NB4 (cell line): ENCODE measurements around the gene QRICH2.
A peak's percentile ranks its signal among the peaks of the same experiment; 100 is the strongest.

ENCODE experiments used
- DNase-seq: peaks from one replicate; pipeline ENCODE4 v3.0.0; 2010; ENCODE audit warnings: low read depth
- H3K4me3 ChIP-seq: one replicate; pipeline ENCODE4 v1.5.1; 2011; ENCODE audit warnings: mild to moderate bottlenecking, low read depth, low read length, moderate library complexity
- CTCF ChIP-seq: IDR thresholded peaks from one replicate; pipeline ENCODE4 v1.5.1; 2012; ENCODE audit warnings: low read depth, low read length
- MYC ChIP-seq: IDR thresholded peaks from 2 replicates; pipeline ENCODE4 v1.6.1; 2011; ENCODE audit warnings: low read depth, low read length
- POLR2A ChIP-seq: IDR thresholded peaks from 2 replicates; pipeline ENCODE4 v1.6.1; 2011; ENCODE audit warnings: mild to moderate bottlenecking; ENCODE audit not compliant: insufficient read length; ENCODE audit errors: extremely low read depth
- TF ChIP-seq, protein P1 (sequence below): IDR thresholded peaks from 2 replicates; pipeline ENCODE4 v1.6.1; 2011; ENCODE audit warnings: low read depth, low read length

QRICH2 gene

DNA sequence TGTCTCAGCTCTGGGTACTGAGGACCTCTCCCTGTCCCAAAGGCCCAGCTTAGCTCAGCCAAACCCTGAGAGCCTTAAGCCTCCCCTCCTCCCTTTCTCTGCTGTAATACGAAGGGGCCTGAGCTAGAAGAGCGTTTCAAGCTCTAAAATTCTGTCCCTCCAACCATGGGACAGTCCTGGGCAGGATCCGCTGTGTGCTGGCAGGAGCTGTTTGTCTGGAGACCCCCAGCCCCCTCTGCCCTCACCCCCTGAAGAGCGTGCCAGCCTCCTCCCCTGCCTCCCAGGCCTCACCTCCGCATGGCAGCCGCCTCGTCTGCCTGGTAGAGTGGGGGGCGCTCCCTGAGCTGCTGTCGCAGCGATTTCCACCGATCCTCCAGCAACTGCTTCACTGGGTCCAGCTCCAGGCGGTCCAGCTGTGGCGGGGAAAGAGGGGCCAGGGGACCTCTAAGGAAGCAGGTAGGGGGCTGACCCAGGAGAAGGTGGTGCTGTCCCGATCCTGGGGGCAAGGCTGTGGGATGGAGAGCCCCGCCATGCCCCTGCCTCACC lies 28.3 kb downstream of the QRICH2 start:
- no peak for DNase-seq
- TF ChIP-seq POLR2A (no peak), CTCF (no peak), MYC (no peak)
- TF ChIP-seq, protein P1, sequence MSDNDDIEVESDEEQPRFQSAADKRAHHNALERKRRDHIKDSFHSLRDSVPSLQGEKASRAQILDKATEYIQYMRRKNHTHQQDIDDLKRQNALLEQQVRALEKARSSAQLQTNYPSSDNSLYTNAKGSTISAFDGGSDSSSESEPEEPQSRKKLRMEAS, result no peak
- no peak overlapping the region for H3K4me3 ChIP-seq

DNA sequence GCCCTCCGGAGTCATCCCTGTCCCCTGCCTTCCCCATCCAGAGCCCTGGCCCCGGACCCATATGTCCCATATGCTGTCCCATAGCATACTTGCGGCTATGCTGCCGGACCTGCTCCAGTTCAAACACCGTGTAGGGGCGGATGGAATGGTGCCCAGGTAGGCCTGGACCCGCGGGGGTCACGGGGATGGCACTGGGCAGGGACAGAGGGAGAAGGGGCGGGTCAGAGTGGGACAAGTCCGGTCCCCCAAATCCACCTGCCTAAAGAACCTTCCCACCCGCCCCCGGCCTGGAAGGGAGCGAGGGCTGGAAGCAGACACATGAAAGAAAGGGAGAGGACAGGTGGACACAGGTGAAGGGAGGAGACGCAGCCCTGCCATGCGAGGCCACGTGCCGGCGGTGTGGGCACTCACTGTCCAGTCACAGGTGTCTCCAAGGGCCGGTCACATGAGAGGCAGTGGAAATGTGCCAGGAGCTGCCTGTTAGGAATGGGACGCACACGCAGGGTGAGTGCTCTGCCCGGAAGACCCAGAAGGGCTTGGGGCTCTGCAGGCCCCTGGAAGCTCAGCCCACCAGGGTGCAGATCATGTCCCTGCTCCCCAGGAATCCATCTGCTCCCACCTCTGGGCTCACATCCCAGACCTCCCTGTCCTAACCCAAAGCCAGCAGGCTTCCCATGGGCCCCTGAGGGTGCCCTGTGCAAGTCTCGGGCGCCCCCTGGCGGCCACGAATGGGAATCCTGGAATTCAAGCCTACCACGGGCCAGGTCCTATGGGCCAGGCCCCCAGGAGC lies 28.9 kb downstream of the QRICH2 start:
- DNase-seq, result peak; percentile 76
- H3K4me3 ChIP-seq, result no peak overlapping the region
- TF ChIP-seq, protein P1, result 0 out of 2 replicates have a peak, but pooled peaks have one; percentile 10
- no peak for TF ChIP-seq POLR2A
- peak; percentile 87 for TF ChIP-seq CTCF

DNA sequence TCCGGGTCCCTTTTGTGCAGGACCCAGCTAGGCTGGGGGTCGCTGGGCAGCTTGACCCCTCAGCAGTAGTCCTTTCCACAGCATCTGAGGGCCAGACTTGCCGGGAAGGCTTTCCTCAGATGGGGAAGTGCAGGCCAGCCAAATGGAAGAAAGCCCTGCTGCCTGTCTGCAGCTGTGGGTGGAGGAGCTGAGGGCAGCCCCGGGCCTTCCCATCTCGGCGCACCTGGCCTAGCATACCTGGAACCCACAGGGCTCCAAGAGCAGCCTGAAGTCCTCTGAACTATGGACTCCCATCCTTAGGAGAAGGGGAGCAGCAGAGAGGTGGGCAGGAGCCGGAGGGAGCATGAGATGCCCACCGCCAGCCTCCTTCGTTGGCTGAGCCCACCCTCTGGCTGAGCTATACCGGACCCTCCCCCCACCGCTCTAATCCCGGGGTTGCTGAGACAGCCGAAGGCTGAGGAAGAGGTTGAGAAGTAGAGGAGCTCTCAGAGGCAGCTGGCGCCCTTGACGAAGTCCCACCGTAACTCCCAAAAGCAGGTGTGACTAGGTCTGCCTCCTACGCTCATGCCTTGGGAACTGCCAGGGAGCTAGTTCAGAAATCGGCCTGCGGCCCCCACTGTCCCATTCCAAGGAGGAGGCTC lies 29.7 kb downstream of the QRICH2 start:
- H3K4me3 ChIP-seq, result no peak overlapping the region
- DNase-seq, result no peak
- no peak for TF ChIP-seq MYC
- TF ChIP-seq POLR2A, result no peak
- no peak for TF ChIP-seq CTCF
- TF ChIP-seq, protein P1, result no peak

GRCh38 chr17:76277300-76278267 lies 30.5 kb downstream of the QRICH2 start:
- DNase-seq, result no peak
- TF ChIP-seq POLR2A (no peak), MYC (no peak), CTCF (no peak)
- TF ChIP-seq, protein P1, result no peak
- H3K4me3 ChIP-seq, result no peak overlapping the region

- H3K4me3 ChIP-seq, result no peak overlapping the region
- TF ChIP-seq POLR2A (no peak), MYC (no peak)
- DNase-seq, result no peak
These were observed 31.4 kb downstream of the QRICH2 start for GRCh38 chr17:76276461-76277299.
